GM21529 (cell line): ENCODE measurements around the gene SLC22A7.

Source experiments
- ATAC-seq: cut with Tn5 transposase; IDR thresholded peaks from one replicate; pipeline ENCODE4 v1.9.1; 2021; ENCODE audit not compliant: unreplicated experiment

Gene SLC22A7, protein sequence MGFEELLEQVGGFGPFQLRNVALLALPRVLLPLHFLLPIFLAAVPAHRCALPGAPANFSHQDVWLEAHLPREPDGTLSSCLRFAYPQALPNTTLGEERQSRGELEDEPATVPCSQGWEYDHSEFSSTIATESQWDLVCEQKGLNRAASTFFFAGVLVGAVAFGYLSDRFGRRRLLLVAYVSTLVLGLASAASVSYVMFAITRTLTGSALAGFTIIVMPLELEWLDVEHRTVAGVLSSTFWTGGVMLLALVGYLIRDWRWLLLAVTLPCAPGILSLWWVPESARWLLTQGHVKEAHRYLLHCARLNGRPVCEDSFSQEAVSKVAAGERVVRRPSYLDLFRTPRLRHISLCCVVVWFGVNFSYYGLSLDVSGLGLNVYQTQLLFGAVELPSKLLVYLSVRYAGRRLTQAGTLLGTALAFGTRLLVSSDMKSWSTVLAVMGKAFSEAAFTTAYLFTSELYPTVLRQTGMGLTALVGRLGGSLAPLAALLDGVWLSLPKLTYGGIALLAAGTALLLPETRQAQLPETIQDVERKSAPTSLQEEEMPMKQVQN

GRCh38 chr6:43297644-43298564, at the start of gene SLC22A7:
Gene SLC22A7, plus strand, starts transcription at chr6:43298260. Its CDS starts 99 bp downstream, at chr6:43298359.
- ATAC-seq: no peak

GRCh38 chr6:43248791-43249190, 49.3 kb upstream of the SLC22A7 start:
- ATAC-seq: no peak

GRCh38 chr6:43250992-43251373, 47.1 kb upstream of the SLC22A7 start:
- no peak for ATAC-seq

DNA sequence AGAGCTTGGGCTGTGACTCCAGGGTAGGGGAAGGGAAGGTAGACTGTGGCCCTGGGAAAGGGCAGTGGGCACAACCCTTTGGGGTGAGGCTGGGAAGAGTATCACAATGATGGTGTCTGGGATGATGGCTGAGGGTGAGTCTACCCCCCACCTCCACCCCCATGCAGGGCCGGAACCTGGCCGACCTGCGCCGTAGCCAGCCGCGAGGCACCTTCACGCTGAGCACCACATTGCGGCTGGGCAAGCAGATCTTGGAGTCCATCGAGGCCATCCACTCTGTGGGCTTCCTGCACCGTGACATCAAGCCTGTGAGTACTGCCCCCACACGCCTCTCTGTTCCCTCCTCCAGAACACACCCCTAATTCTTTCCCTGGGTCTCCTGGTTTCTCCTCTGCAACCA, 44.7 kb upstream of the SLC22A7 start:
- no peak for ATAC-seq

- ATAC-seq: no peak
Measured at GRCh38 chr6:43254138-43254817, 43.8 kb upstream of the SLC22A7 start.

DNA sequence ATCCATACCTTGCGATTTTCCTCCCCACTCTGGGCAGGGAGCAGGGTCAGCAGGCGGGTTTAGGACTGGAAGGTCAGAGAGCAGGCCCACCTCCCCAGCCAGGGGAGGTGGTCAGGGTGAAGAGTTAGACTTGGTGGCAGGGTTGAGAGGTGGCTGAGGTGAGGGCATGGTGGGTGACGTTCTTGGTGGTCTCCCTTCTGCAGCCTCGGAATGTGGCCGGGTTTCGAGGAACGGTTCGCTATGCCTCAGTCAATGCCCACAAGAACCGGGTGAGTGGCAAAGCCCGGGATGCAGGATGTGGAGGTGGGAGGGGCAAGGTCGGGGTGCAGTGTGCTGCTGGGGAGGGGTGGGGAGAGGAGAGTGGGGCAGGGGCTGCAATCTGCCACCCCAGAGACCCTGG, 43.2 kb upstream of the SLC22A7 start:
- no peak for ATAC-seq

DNA sequence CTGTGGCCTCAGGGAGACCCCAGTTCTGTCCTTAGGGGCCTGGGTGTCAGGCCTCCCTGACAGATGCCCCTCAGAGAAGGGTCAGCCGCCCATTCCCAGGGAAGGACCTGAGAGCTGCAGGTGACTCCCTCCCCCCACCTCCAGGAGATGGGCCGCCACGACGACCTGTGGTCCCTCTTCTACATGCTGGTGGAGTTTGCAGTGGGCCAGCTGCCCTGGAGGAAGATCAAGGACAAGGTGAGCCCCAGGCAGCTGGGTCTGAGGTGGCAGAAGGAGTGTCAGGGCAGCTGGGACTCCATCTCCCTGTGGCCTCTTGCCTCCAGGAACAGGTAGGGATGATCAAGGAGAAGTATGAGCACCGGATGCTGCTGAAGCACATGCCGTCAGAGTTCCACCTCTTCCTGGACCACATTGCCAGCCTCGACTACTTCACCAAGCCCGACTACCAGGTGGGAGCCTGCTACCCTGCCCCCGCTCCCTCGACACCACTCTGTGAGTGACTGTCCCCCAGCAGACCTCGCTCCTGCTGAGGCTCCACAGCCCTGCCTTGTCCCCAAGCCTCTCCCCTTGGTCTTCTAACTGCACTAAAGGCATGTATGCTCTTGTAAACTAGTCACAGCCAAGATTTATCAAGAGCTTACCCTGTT, 42.5 kb upstream of the SLC22A7 start:
- ATAC-seq: no peak

DNA sequence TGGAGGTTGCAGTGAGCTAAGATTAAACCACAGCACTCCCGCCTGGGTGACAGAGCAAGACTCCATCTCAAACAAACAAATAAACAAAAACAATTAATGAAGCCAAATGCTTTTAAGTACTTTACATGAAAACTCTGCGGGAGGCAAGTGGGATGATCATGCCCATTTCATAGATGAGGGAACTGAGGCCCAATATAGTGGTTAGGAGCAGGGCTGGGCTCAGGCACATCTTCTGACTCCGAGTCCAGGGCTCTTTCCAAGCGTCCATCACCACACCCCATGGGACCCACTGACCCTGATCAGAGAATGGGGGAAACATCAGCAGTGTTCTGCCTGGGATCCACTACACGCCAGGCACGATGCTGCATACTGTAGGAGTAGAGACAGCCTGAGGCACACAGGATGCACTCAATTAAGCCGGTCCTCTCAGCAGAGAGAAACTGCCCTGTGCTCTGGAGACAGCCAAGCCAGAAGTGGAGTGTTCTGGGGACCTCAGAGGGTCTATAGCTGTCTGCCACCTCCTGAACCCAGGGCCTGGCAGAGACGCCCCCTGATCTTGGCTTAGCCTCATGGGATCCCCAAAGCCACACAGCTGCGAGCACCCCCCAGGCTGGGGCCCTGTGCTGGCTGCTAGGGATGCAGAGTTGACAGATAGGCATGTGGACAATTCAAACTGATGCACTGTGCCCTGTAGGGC, 41.2 kb upstream of the SLC22A7 start:
- no peak for ATAC-seq

DNA sequence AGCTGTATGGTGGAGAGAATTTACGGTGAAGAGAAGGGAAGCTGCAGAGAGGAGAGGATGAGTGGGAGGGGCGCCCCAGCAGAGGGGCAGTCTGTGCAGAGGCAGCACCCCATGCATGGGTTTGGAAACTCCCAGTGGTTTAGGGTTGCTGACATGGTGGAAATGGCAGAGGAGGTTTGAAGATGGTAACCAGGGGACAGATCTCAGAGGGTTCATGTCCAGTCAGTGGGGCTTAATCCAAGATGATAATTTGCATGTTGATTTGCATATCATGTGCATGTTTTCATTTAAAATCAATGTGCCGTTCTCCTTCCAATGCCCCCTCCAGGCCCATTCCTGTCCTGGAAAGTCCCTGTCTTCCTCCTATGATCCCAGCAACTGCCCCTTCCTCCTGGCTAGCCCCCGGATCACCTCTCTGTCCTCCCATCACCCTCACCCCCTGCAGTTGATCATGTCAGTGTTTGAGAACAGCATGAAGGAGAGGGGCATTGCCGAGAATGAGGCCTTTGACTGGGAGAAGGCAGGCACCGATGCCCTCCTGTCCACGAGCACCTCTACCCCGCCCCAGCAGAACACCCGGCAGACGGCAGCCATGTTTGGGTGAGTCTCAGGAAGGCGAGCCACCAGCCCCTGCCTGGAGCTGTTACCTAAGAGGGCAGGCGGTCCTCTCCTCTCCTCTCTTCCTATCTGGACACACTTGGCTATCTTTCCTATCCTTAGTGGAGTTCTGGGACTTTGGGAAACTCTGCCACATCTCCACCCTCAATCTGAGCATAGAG, 40.5 kb upstream of the SLC22A7 start:
- no peak for ATAC-seq

GRCh38 chr6:43258180-43258579, 39.9 kb upstream of the SLC22A7 start:
- ATAC-seq: no peak

DNA sequence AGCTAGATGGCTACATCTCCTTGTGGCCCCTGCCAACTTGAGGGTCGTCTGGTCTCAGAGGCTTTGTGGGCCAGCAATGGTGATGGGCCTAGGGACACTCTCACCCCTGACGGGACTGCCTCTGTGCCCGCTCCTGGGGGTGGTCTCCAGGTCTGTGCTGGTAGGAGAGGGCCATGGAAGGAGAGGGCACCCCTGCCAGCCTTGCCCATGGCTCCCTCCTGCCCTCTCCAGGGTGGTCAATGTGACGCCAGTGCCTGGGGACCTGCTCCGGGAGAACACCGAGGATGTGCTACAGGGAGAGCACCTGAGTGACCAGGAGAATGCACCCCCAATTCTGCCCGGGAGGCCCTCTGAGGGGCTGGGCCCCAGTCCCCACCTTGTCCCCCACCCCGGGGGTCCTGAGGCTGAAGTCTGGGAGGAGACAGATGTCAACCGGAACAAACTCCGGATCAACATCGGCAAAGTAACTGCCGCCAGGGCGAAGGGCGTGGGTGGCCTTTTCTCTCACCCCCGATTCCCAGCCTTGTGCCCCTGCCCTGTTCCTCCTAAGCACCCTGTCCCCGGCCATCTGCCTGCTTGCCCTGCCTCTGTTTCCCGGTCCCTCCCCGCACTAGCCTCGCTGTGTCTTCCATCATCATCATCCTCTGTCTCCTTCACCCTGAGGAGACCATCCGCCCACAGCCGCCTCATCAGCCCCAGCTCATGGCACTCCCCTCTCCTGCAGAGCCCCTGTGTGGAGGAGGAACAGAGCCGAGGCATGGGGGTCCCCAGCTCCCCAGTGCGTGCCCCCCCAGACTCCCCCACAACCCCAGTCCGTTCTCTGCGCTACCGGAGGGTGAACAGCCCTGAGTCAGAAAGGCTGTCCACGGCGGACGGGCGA, 39.0 kb upstream of the SLC22A7 start:
- no peak for ATAC-seq

DNA sequence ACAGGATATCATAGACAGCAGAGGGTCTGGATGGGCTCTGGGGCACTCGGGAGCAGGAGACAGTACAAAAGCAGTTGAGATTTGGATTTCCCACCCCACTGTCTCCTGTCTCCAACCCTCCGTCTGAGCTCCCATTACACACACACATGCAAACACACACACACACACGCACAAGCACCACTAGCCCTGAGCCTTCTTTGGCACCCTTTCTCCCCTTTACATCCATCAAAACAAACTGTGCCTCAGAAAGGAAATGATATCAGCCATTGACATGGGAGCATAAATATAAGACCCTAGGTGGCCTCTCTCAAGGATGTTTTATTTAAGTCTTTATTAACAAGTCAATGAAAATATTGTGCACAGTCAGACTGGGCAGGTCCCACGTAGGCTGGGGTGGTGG, 37.3 kb upstream of the SLC22A7 start:
- no peak for ATAC-seq

- ATAC-seq: no peak
Measured at GRCh38 chr6:43261198-43261597, 36.9 kb upstream of the SLC22A7 start.

- ATAC-seq: no peak
Measured at GRCh38 chr6:43262000-43262779, 35.9 kb upstream of the SLC22A7 start.

- no peak for ATAC-seq
Measured at GRCh38 chr6:43262780-43263313, 35.2 kb upstream of the SLC22A7 start.

GRCh38 chr6:43263314-43264178, 34.5 kb upstream of the SLC22A7 start:
- ATAC-seq: peak; percentile 83
